Measurements from ENCODE around the gene JCAD.

JCAD gene

GRCh38 chr10:30045961-30046360 is 13.4 kb downstream of the JCAD start:
- DNase-seq (ENCODE audit: low read depth in 2 of 2): no peak

DNA sequence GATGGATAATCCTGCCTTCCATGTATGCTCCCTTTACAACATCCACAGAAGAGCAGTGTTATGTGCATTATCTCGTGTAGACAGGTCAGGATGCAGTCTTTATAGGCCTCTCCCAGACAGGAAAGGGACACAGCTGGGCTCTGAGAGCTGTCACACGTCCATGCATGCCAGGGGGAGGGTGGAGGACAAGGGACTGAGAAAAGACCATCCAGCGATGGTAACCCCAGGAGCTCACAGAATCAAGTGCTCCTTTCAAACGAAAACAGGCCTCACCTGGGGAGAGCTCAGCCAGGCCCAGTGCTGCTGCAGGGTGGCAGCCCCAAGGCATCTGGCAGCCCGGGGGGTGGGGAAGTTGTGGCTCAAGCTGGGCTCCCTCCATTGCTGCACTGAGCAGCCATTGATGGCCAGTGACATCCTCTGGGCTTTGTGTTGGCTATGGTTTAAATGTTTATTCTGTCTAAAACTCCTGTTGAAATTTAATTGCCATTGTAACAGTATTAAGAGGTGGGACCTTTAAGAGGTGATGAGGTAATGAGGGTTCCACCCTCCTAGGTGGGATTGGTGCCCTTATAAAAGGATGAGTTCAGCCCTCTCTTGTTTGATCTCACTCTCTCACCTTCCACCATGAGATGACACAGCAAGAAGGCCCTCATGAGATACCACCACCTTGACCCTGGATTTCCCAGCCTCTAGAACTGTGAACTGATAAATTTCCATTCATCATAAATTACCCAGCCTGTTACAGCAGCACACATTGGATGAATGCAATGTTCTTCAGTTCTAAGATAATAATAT is 15.7 kb downstream of the JCAD start:
- DNase-seq (ENCODE audit: low read depth in 2 of 2): no peak

DNA sequence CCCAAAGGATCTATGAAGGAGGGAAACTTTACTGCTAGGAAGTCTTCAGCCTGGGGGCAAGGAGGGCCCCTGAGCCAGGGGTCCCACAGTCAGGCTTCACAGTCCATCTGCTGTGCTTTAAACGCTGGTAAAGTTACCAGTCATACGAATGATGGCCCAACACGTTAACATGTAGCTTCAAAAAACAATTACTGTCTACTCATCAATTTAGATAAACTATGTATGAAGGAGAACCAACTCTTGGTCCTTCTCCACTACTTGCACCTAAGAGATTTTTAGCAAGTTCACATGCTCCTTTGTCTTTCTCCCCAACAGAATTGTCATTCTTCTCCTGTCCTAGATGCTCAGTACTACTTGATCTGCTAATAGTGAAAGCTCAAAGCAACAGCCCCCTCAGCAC is 16.6 kb downstream of the JCAD start:
- no peak for DNase-seq (ENCODE audit: low read depth in 2 of 2)

GRCh38 chr10:30041196-30042105 is 17.9 kb downstream of the JCAD start:
- DNase-seq (ENCODE audit: low read depth in 2 of 2): no peak

DNA sequence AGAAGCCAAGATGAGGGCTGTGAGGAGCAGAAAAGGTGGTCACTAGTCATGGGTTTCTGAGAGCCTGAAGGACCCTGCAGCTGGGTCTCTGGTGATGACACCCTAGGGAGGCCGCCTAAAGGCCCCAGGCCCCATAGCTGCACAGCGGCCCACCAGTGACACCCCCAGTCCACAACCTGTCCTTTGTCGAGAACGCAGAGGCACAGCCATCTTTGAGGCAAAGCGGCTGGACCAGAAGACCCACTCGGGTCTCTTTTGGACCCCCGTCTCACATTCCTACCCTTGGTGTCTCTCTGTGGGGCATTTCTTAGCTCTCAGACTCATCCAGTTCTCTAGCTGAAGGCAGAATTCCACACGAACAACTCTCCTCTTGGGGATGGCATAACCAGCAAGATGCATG is 18.8 kb downstream of the JCAD start:
- no peak for DNase-seq (ENCODE audit: low read depth in 2 of 2)

DNA sequence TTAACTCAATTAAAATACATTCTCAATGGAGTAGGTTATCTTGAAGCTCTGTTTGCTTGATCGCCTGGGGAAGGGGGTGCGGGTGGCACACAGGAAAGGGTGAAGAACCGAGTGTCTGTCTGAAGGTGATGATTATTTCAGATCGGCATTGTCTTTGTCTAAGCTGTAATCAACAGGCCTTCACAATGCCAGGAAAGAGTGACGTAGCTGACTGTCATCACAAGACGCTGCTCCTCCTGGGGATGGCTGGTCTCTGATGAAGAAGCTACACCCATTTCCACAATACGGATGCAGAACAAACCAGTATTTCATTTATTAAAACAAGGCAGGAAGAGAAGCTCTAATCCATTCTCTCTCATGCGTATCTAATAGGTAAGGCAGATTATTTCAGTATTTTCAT is 19.4 kb downstream of the JCAD start:
- DNase-seq (ENCODE audit: low read depth in 2 of 2): no peak

- no peak for DNase-seq (ENCODE audit: low read depth in 2 of 2)
These were observed 19.8 kb downstream of the JCAD start for GRCh38 chr10:30039567-30039966.

DNA sequence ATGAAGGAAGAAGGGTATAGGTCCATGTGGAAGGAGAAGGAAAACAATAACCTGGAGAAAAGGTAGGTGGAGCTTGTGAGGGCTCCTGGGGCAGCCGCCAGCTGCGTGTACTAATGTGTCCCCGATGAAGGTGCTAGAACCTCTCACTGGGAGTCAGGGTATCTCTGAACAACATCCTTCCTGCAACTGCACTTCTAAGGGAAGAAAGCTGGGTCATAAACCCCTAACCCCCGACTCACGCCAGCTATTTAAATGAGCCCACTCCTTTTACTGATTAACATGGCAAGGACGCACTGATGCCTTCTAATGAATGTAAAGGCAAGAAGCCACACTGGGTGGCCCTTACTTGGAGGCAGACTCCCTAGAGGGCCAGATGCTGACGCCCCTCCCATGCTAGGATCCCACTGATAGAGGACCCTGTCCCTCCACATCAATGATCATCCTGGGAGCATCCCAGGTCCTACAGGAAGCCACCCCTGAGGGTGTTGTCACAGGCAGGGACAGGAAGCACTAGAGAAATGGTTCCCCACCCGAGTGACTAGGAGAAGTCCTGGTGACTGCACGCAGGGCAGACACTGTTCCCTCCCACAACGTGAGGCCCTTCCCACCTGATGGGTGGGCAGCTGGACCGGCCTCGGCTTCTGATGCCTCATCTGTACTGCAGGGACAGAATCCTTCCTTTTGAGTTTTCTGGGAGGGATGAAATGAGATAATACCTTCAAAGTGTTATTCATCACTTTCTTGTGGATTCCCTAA is 20.4 kb downstream of the JCAD start:
- DNase-seq (ENCODE audit: low read depth in 2 of 2): no peak

GRCh38 chr10:30037620-30038336 is 21.6 kb downstream of the JCAD start:
- no peak for DNase-seq (ENCODE audit: low read depth in 2 of 2)

DNA sequence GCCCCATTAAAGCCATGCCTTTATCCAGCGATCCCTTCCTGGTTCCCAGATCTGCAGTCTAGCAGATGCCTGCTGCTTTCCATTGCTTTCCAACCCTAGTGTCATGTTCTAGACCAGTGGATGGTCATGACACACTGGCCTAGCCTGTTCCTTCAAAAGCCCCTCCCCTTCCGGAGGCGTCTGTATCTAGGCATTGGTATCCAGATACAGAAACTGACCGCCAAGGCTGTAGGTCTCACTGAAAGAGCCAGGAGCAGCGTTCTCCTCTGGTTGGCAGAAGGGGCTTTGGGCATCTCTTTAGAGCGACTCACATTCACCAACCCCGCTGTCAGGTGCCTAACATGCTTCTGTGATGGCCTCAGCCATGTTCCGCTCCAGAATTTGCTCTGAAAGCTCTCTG is 22.6 kb downstream of the JCAD start:
- no peak for DNase-seq (ENCODE audit: low read depth in 2 of 2)

DNA sequence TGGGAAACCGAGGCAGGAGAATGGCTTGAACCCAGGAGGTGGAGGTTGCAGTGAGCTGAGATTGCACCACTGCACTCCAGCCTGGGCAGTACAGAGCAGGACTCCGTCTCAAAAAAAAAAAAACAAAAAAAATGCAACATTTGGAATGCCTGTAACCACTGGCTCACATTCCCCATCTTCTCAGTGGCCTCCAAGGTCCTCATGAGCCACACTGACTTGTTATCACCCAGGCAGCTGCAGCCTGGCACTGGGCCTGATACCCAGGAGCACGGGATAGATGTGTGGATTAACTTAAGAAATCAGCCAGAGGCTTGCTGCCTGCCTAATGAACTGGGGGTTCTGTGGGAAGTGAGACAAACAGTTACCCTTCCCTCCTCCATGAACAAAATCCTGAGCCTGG is 23.0 kb downstream of the JCAD start:
- DNase-seq (ENCODE audit: low read depth in 2 of 2): no peak

GRCh38 chr10:30034433-30035137 is 24.8 kb downstream of the JCAD start:
- DNase-seq (ENCODE audit: low read depth in 2 of 2): no peak

DNA sequence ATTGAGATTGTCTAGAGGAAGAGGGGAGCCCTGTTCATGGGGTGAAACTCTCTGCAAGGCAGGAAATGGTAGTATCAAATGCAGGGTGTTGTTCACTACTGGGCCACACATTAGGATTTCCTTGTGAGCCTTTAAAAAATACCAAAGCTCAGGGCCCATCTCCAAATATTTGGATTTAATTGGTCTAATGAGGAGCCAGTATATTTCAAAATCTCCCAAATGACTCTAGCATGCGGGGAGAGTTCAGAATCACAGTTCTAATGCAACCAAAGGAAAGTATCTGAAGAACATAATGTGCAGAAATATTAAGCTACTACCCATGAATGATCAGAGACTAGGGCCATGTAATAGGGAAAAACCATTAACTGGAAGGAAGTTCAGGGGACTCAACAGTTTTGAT is 27.3 kb downstream of the JCAD start:
- no peak for DNase-seq (ENCODE audit: low read depth in 2 of 2)

DNA sequence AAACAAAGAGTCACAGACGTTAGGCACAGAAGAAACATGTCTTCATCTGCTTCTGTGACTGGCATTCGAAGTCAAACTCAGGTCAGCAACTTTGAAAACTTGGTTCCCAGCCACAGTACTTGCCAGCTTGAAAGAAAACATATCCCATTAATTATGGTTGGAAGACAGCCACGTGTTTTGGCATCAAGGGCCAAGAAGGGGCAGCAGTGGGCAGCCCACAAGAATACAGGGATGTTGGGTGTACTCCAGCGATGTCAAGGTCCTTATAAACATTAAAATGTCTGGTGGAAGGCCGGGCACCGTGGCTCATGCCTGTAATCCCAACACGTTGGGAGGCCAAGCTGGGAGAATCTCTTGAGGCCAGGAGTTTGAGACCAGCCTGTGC is 29.5 kb downstream of the JCAD start:
- DNase-seq (ENCODE audit: low read depth in 2 of 2): no peak

- DNase-seq (ENCODE audit: low read depth in 2 of 2): no peak
These were observed 30.1 kb downstream of the JCAD start for GRCh38 chr10:30029164-30029871.

DNA sequence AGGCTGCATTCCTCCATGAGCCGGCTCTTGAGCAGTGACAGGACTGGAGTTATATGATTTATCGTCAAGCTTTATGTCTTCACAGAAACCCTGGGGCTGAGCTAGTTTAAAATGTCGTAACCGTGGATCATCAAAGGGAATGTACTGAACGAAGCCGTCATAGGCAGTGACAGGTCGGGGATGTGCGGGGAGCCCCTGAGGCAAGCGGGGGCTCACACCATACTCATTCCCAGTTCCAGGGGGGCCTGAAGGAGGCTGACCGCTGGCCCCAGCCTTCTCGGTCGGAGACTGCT is 30.7 kb downstream of the JCAD start:
- no peak for DNase-seq (ENCODE audit: low read depth in 2 of 2)

DNA sequence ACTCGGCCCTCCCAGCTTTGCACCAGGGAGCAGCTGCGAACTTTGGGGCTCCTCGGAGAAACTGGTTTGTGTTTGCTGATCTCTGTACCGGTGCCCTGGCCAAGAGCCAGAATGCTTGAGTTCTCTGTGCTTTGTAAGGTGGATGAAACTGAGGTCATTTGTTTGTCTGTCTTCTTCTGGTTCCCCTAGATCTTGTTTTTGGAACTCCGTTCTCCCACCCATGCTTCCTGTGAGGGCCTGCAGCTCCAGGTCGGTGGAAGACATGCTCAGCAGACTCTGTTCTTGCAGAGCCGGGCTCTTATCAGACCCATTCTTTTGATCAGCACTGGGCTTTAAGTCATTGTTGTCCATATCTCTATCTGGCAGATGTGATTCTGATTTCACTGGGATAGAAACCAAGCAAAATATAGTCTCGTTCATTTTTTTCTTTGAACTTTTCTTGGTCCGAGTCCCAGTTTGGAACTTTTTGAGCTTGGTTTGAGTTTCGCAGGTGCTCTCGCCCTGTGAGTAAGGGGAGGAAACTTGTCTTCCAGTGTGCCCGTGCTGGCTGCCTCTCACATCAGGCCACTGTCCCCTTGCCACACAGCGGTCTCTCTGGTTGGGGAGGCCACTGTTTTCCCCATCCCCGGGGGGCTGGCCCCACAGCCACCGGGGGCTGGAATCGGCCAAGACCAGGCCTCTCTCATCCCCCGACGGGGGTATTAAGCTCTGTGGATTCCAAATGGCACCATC is 31.2 kb downstream of the JCAD start:
- no peak for DNase-seq (ENCODE audit: low read depth in 2 of 2)

GRCh38 chr10:30027057-30028005 is 32.1 kb downstream of the JCAD start:
- peak; percentile 74 to 75 for DNase-seq (ENCODE audit: low read depth in 2 of 2)

DNA sequence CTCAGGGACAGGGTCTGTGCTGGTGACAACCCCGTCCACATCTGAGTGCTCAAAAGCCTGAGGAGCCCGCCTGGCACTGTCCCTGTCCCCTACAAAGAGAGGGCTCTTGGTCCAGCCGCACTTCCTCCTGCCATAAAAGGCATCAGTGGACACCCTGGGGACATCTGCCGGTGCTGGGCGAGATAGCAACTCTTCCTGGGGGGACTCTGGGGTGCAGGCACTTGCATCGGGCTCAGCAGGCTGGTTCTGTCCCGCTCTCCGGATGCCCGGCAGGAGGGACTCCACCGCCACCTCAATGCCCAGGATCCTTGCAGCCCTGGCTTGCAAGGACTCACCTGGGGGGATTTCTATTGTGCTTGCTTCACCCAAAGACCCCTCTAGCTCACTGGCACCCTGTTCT is 32.8 kb downstream of the JCAD start:
- no peak for DNase-seq (ENCODE audit: low read depth in 2 of 2)

Data from stimulated activated CD8-positive, alpha-beta memory T cell treated with anti-CD3 and anti-CD28 coated beads, Interleukin-15, amount 100 ng/mL, for 4 hours (primary cell).